ENCODE results near the gene KCTD16.

KCTD16 gene

DNA sequence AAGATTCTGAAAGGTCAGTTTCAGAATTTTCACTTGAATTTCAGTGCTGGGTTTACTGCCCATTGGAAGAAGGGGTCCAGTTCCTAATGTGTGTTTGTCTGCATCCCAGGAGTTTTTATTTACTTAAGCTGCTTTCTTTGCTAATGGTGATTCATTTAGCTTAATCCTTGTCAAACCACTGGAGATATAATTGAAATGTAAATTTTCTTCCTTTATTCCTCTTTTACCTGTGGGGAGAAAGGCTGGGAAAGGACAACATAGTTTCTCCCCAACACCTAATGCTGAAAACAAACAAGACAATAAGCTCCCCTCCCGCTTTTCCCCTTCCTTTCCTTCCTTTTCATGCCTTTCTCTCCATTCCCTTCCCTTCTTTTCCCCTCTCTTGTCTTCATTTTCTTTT is 185.8 kb downstream of the KCTD16 start:
- no peak for DNase-seq (ENCODE audit: extremely low spot score)
- TF ChIP-seq FOXK2 (IDR thresholded peaks at IDR 0.05) (no peak), FOXA1 (IDR thresholded peaks at IDR 0.05) (no peak), L3MBTL2 (conservative IDR thresholded peaks at IDR 0.05) (no peak), ZNF384 (IDR thresholded peaks at IDR 0.05) (no peak), ARNT (IDR thresholded peaks at IDR 0.05) (no peak), LEF1 (IDR thresholded peaks at IDR 0.05; ENCODE audit: borderline replicate concordance) (no peak), SUZ12 (IDR thresholded peaks at IDR 0.05) (no peak)
- TF ChIP-seq, protein P1, sequence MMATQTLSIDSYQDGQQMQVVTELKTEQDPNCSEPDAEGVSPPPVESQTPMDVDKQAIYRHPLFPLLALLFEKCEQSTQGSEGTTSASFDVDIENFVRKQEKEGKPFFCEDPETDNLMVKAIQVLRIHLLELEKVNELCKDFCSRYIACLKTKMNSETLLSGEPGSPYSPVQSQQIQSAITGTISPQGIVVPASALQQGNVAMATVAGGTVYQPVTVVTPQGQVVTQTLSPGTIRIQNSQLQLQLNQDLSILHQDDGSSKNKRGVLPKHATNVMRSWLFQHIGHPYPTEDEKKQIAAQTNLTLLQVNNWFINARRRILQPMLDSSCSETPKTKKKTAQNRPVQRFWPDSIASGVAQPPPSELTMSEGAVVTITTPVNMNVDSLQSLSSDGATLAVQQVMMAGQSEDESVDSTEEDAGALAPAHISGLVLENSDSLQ (IDR thresholded peaks at IDR 0.05) = no peak
- POLR2A ChIA-PET = no interaction called here
- CTCF ChIA-PET = interaction anchor here (1.0 kb wide), 1 partner anchor 7 kb away, joined by 3 read pairs; no protein-coding TSS in a partner anchor

DNA sequence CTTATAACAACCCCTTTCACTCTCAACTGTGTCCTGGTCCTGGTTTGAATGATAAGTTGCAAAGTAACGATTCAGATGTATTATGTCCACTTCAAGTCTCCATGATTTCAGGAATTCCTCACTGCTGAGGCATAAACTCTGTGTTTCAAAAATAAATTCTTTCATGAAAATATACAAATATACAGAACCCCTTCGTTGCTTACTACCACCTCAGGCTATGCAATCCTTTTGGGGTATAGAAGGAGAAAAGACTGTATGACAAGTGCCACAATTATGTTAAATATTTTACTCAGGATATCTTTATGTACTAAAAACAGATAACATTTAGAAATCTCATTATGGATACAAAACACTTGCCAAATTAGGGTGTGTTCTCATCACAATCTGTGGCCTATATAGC is 190.7 kb downstream of the KCTD16 start:
- ChIA-PET POLR2A (no interaction called here), CTCF (no interaction called here)
- DNase-seq (ENCODE audit: extremely low spot score) = no peak
- no peak for TF ChIP-seq ELF4 (IDR thresholded peaks at IDR 0.05)
- no peak for TF ChIP-seq SP1 (IDR thresholded peaks at IDR 0.05)
- TF ChIP-seq, protein P1 (IDR thresholded peaks at IDR 0.05) = no peak
- TF ChIP-seq FOXK2 (IDR thresholded peaks at IDR 0.05) = no peak

DNA sequence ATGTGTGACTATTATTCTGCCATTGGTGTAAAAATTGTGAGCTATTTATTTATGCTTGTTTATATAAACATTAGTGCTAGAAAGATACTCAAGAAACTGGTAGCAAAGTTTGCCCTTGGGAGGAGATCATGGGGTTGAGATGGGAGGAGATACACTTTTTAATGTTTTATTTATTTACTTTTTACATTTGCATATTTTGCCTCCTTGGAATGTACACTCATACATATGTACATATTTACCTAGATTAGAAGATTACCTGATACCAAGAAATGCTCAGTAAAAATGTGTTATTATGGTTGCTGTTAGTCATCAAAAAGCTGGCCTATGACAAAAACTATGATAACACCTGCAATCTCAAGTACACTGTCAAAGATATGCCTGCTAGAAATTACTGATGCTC is 195.2 kb downstream of the KCTD16 start:
- no peak for DNase-seq (ENCODE audit: extremely low spot score)
- ChIA-PET POLR2A (no interaction called here), CTCF (no interaction called here)
- TF ChIP-seq NFRKB (IDR thresholded peaks at IDR 0.05) (no peak), CTBP1 (IDR thresholded peaks at IDR 0.05; ENCODE audit: borderline replicate concordance) (no peak), LEF1 (IDR thresholded peaks at IDR 0.05; ENCODE audit: borderline replicate concordance) (no peak), L3MBTL2 (conservative IDR thresholded peaks at IDR 0.05) (no peak), FOXK2 (IDR thresholded peaks at IDR 0.05) (no peak), TARDBP (IDR thresholded peaks at IDR 0.05) (no peak), SUZ12 (IDR thresholded peaks at IDR 0.05) (no peak), FOXA1 (IDR thresholded peaks at IDR 0.05) (no peak), FOXM1 (IDR thresholded peaks at IDR 0.05; ENCODE audit: borderline replicate concordance) (no peak), ARNT (IDR thresholded peaks at IDR 0.05) (no peak), BHLHE40 (IDR thresholded peaks at IDR 0.05; ENCODE audit: borderline replicate concordance) (no peak), SP1 (IDR thresholded peaks at IDR 0.05) (no peak), ELF4 (IDR thresholded peaks at IDR 0.05) (no peak)
- TF ChIP-seq, protein P1 (IDR thresholded peaks at IDR 0.05) = no peak

DNA sequence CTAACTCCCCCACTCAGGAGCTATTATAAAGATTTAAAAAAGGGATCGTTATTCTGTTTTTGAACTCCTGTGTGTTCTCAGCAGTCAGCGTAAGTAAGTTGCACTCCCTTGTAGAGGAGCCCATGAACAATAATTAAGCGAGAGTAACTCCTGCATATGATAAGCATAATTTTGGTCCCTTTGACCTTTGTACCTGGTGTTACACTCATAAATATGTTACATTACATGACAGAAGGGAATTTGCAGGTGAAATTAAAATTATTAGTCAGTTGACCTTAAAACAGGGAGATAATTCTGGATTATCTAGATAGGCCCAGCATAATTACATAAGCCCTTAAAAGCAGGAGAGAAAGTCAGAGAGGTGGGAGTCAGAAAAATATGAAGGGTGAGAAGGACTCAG is 197.3 kb downstream of the KCTD16 start:
- ChIA-PET CTCF (no interaction called here), POLR2A (no interaction called here)
- no peak for TF ChIP-seq SP1 (IDR thresholded peaks at IDR 0.05)
- no peak for TF ChIP-seq ELF4 (IDR thresholded peaks at IDR 0.05)
- TF ChIP-seq, protein P1 (IDR thresholded peaks at IDR 0.05) = no peak
- no peak for TF ChIP-seq BHLHE40 (IDR thresholded peaks at IDR 0.05; ENCODE audit: borderline replicate concordance)
- no peak for TF ChIP-seq FOXM1 (IDR thresholded peaks at IDR 0.05; ENCODE audit: borderline replicate concordance)
- no peak for TF ChIP-seq LEF1 (IDR thresholded peaks at IDR 0.05; ENCODE audit: borderline replicate concordance)
- no peak for TF ChIP-seq L3MBTL2 (conservative IDR thresholded peaks at IDR 0.05)
- no peak for TF ChIP-seq TARDBP (IDR thresholded peaks at IDR 0.05)
- no peak for TF ChIP-seq HDGF (IDR thresholded peaks at IDR 0.05; ENCODE audit: borderline replicate concordance)
- TF ChIP-seq FOXA1 (IDR thresholded peaks at IDR 0.05) = no peak
- TF ChIP-seq ARNT (IDR thresholded peaks at IDR 0.05) = no peak
- no peak for TF ChIP-seq ZNF384 (IDR thresholded peaks at IDR 0.05)
- TF ChIP-seq SUZ12 (IDR thresholded peaks at IDR 0.05) = no peak
- TF ChIP-seq NFRKB (IDR thresholded peaks at IDR 0.05) = no peak
- TF ChIP-seq CTBP1 (IDR thresholded peaks at IDR 0.05; ENCODE audit: borderline replicate concordance) = no peak
- TF ChIP-seq FOXK2 (IDR thresholded peaks at IDR 0.05) = no peak
- no peak for DNase-seq (ENCODE audit: extremely low spot score)

DNA sequence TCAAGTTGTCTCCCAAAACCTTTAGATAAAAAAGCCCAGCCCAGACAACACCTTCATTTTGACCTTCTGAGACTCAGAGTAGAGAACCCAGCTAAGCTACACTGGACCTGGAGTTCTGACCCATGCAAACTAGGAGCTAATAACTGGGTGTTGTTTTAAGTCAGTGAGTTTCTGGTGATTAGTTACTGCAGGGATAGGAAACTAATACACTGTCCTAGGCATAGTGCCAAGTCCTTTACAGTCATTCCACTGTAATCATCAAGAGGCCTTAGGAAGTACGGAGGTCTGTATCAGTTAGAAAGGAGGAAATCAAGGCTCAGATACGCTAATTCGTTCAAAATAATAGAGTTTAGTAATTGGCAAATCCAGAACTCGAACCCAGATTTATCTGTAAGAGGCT is 197.9 kb downstream of the KCTD16 start:
- POLR2A ChIA-PET = no interaction called here
- CTCF ChIA-PET = no interaction called here
- DNase-seq (ENCODE audit: extremely low spot score) = no peak
- TF ChIP-seq NFRKB (IDR thresholded peaks at IDR 0.05) (no peak), FOXA1 (IDR thresholded peaks at IDR 0.05) (no peak), FOXM1 (IDR thresholded peaks at IDR 0.05; ENCODE audit: borderline replicate concordance) (no peak), SP1 (IDR thresholded peaks at IDR 0.05) (no peak), LEF1 (IDR thresholded peaks at IDR 0.05; ENCODE audit: borderline replicate concordance) (no peak), FOXK2 (IDR thresholded peaks at IDR 0.05) (no peak), TARDBP (IDR thresholded peaks at IDR 0.05) (no peak), SUZ12 (IDR thresholded peaks at IDR 0.05) (no peak), BHLHE40 (IDR thresholded peaks at IDR 0.05; ENCODE audit: borderline replicate concordance) (no peak), ZNF384 (IDR thresholded peaks at IDR 0.05) (no peak), HDGF (IDR thresholded peaks at IDR 0.05; ENCODE audit: borderline replicate concordance) (no peak), CTBP1 (IDR thresholded peaks at IDR 0.05; ENCODE audit: borderline replicate concordance) (no peak), L3MBTL2 (conservative IDR thresholded peaks at IDR 0.05) (no peak)

DNA sequence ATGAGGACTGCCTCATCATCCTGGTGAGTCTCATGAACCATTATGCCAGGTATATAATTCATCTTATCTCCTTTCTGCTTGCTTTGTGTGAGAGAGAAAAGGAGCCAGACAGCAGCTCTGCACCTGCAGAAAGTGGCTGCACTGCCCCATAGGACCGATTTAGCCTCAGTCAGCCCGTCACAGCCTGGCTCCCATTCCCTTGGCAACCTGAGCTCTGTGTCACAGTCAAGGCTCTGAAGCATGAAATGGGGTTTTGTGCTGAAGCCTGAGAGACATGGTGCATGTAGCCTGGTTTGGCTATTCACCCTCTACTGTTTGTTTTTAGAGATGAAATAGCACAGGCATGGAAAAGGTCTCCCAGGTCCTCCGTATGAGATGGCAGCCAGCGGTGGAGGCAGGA is 198.3 kb downstream of the KCTD16 start:
- no peak for DNase-seq (ENCODE audit: extremely low spot score)
- TF ChIP-seq FOXM1 (IDR thresholded peaks at IDR 0.05; ENCODE audit: borderline replicate concordance) (no peak), ARNT (IDR thresholded peaks at IDR 0.05) (no peak), L3MBTL2 (conservative IDR thresholded peaks at IDR 0.05) (no peak)
- CTCF ChIA-PET = no interaction called here
- POLR2A ChIA-PET = no interaction called here
